Stomach (tissue), 9 donors: ENCODE data around the gene GLTP. TPM values are rescaled to one million over a fixed set of nuclear protein-coding genes. Genes with fewer than 3 reads are reported as not detected.
A peak's percentile ranks its signal among the peaks of the same experiment; 100 is the strongest.

Experiments
- DNase-seq, 2 donors: peaks; one replicate each; pipeline versions ENCODE4 v3.0.0 to v3.0.0-alpha.2; 2013 to 2019
- H3K27ac ChIP-seq, 5 donors: fragments of 200-600 bp in 4 of 5; sonication (generic) in 4 of 5; one replicate each; pipeline ENCODE4 v1.5.1; 2013 to 2019; ENCODE audit warnings: mild to moderate bottlenecking in 1 of 5, moderate library complexity in 1 of 5
- H3K27me3 ChIP-seq, 3 donors: fragments of 200-600 bp; sonication (generic); one replicate each; pipeline ENCODE4 v1.5.1; 2017 to 2019; ENCODE audit warnings: mixed run types in 1 of 3
- H3K36me3 ChIP-seq, 4 donors: fragments of 200-600 bp; sonication (generic); 1 replicate in 3 of 4; 2 replicates in 1 of 4; pipeline ENCODE4 v1.5.1; 2016 to 2019
- H3K4me1 ChIP-seq, 4 donors: fragments of 200-600 bp; sonication (generic); one replicate each; pipeline ENCODE4 v1.5.1; 2016 to 2019
- H3K4me3 ChIP-seq, 4 donors: fragments of 200-600 bp; sonication (generic) in 3 of 4; one replicate each; pipeline ENCODE4 v1.5.1; 2016 to 2019; ENCODE audit warnings: mild to moderate bottlenecking in 1 of 4
- H3K9me3 ChIP-seq, 4 donors: fragments of 200-600 bp; sonication (generic); one replicate each; pipeline ENCODE4 v1.5.1; 2016 to 2019
- EP300 ChIP-seq: sonication (generic); formaldehyde crosslinking; IDR thresholded peaks from one replicate; pipeline ENCODE4 v1.6.1; 2017; ENCODE audit warnings: antibody characterized with exemption
- POLR2A ChIP-seq, 4 donors: fragments of 450-650 bp; IDR thresholded peaks; one replicate each; pipeline ENCODE4 v1.6.1; 2016; ENCODE audit warnings: antibody characterized with exemption in 4 of 4, control low read depth in 2 of 4, mild to moderate bottlenecking in 1 of 4, moderate library complexity in 1 of 4
- POLR2AphosphoS5 ChIP-seq, 3 donors: sonication (generic); formaldehyde crosslinking; IDR thresholded peaks; one replicate each; pipeline ENCODE4 v1.6.1; 2016; ENCODE audit warnings: antibody characterized with exemption in 3 of 3
- WGBS, 5 donors: extraction: QIAGEN DNeasy Blood & Tissue Kit in 3 of 5; methylation state at CpG; one replicate each; pipeline versions ENCODE4 v1.1.5 to v1.1.7; 2013 to 2018; 5-methylcytosine and 5-hydroxymethylcytosine counted together
- intact Hi-C: fragments of 100-400 bp; cut with DNase I; formaldehyde crosslinking; loops from one replicate; pipeline ENCODE4 v1.15.1; 2023; ENCODE audit warnings: low total_unique reads
- polyA plus RNA-seq, 3 donors: library from polyadenylated mRNA; stranded (reverse); fragments of 200-250 nt; gene quantifications; one replicate each; pipeline ENCODE4 v1.2.3, GENCODE V29; 2013
- total RNA-seq, 5 donors: library from RNA; depleted of rRNA; stranded (reverse); fragments of >200 nt; gene quantifications; one replicate each; pipeline versions ENCODE4 v1.1.0 to v1.2.3, GENCODE V29; 2014 to 2016
- TF ChIP-seq, protein P1 (sequence below), 7 experiments: fragments of 450-650 bp in 4 of 7; fragments of 200-600 bp in 3 of 7; sonication (generic) in 3 of 7; IDR thresholded peaks; one replicate each; pipeline ENCODE4 v1.5.1; 2016 to 2019; ENCODE audit warnings: antibody characterized with exemption in 7 of 7, control low read depth in 2 of 7, mild to moderate bottlenecking in 1 of 7
- donor health status: healthy with polysubstance abuse.
- donor health status: Bipolar disorder and iron deficiency.
- donor health status: healthy.

The GLTP gene
- total and polyA plus RNA-seq, 8 donors, result 26.4 to 93.6 (median 50.1) TPM

DNA sequence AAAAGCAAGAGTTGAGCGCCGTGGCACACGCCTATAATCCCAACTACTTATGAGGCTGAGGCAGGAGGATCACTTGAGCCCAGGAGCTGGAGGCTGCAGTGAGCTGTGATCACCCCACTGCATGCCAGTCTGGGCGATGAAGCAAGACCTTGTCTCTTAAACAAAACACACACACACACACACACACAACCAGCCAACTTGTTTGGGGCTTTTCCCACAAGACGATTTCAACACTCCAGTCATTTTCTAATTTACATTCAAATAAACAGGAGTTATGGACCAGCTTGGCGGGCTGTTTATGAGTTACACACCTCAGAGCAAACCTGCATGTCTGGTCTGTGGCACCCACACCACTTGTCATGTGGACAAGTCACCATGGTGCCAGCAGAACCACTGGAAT lies 6.7 kb downstream of the GLTP start:
- H3K36me3 ChIP-seq, result peaks cover 0 to 15% (median 11%) of the 10 kb centered on the region in 4 donors
- H3K4me1 ChIP-seq, result peaks cover 19 to 47% (median 35%) of the 10 kb centered on the region in 4 donors
- H3K9me3 ChIP-seq, result no peaks in the 10 kb centered on the region
- H3K27me3 ChIP-seq, result no peaks in the 10 kb centered on the region
- H3K27ac ChIP-seq, result no peak overlapping the region
- H3K4me3 ChIP-seq, result no peak overlapping the region
- WGBS, 5 donors, result 87 to 96% (median 94%) methylated on average over 6 of the region's 6 CpGs
- TF ChIP-seq POLR2A (IDR thresholded peaks at IDR 0.05) (no peak), EP300 (no peak)
- no peak for DNase-seq
- intact Hi-C loops, result no loop called here

DNA sequence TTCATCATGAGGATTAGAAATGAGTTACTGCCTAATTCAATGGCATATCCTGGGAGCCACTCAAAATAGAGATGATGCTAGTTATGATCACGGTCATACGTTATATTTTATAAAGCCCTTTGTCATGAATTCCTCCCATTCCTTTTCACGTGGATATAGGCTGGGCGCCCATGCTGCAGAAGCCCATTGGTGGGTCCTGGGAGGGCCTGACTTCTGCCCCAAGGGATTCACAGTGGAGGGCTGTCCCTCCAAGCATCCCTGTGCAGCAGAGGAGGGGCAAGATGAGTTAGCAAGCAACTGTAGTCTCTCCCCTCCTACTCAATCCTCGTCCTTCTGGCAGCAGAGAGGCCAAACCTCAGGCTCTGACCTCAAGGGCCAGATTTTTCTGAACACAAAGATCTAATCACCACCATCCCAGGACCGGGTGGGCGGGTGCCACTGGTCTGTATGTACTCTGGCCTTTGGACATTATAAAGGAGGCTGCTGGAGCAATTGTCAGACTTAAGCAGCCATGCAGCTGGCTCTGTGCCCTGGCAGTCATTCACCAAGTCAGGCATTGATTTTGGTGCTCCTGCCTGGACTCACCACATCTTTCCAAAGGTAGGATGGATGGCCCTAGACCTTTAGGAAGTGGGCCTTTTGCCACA lies 8.6 kb downstream of the GLTP start:
- intact Hi-C loops, result no loop called here
- WGBS, 5 donors, result 60 to 84% (median 64%) methylated on average over 7 of the region's 7 CpGs
- Histone ChIP-seq H3K36me3 (peaks cover 0 to 15% (median 11%) of the 10 kb centered on the region in 4 donors), H3K27me3 (no peaks in the 10 kb centered on the region), H3K4me1 (peaks cover 13 to 34% (median 23%) of the 10 kb centered on the region in 4 donors), H3K9me3 (no peaks in the 10 kb centered on the region), H3K4me3 (no peak overlapping the region), H3K27ac (no peak overlapping the region)
- no peak for TF ChIP-seq POLR2AphosphoS5 (IDR thresholded peaks at IDR 0.05)
- TF ChIP-seq, protein P1, sequence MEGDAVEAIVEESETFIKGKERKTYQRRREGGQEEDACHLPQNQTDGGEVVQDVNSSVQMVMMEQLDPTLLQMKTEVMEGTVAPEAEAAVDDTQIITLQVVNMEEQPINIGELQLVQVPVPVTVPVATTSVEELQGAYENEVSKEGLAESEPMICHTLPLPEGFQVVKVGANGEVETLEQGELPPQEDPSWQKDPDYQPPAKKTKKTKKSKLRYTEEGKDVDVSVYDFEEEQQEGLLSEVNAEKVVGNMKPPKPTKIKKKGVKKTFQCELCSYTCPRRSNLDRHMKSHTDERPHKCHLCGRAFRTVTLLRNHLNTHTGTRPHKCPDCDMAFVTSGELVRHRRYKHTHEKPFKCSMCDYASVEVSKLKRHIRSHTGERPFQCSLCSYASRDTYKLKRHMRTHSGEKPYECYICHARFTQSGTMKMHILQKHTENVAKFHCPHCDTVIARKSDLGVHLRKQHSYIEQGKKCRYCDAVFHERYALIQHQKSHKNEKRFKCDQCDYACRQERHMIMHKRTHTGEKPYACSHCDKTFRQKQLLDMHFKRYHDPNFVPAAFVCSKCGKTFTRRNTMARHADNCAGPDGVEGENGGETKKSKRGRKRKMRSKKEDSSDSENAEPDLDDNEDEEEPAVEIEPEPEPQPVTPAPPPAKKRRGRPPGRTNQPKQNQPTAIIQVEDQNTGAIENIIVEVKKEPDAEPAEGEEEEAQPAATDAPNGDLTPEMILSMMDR (IDR thresholded peaks at IDR 0.05), result no peak
- no peak for TF ChIP-seq POLR2A (IDR thresholded peaks at IDR 0.05)
- TF ChIP-seq EP300, result no peak
- DNase-seq, result peak in 1 of 2 donors; percentile 43

DNA sequence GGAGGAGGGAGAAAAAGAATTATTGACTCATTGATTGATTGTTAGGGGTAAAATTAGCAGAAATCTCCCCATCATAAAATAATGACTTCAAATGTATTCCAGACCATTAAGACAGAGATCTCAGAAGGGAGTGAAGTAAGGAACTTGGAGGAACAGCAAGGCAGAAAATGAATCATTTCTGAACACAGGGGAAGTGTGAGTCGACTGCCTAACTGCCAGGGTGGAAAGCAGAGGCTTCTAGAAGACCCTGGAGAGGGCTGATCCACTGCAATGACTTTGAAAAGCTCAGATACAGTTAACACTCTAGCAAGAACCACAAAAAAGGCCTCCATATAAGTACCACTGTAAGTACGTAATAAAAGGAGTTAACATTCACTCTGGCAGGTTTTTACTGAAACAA lies 9.7 kb downstream of the GLTP start:
- TF ChIP-seq POLR2A (IDR thresholded peaks at IDR 0.05) (no peak), POLR2AphosphoS5 (IDR thresholded peaks at IDR 0.05) (no peak), EP300 (no peak)
- TF ChIP-seq, protein P1 (IDR thresholded peaks at IDR 0.05), result no peak
- H3K4me1 ChIP-seq, result peaks cover 5 to 25% (median 18%) of the 10 kb centered on the region in 4 donors
- intact Hi-C loops, result no loop called here
- H3K27me3 ChIP-seq, result no peaks in the 10 kb centered on the region
- no peaks in the 10 kb centered on the region for H3K9me3 ChIP-seq
- WGBS, 5 donors, result 74 to 86% (median 77%) methylated on average over 2 of the region's 2 CpGs
- H3K4me3 ChIP-seq, result no peak overlapping the region
- peaks cover 0 to 15% (median 11%) of the 10 kb centered on the region in 4 donors for H3K36me3 ChIP-seq
- no peak for DNase-seq
- H3K27ac ChIP-seq, result no peak overlapping the region

DNA sequence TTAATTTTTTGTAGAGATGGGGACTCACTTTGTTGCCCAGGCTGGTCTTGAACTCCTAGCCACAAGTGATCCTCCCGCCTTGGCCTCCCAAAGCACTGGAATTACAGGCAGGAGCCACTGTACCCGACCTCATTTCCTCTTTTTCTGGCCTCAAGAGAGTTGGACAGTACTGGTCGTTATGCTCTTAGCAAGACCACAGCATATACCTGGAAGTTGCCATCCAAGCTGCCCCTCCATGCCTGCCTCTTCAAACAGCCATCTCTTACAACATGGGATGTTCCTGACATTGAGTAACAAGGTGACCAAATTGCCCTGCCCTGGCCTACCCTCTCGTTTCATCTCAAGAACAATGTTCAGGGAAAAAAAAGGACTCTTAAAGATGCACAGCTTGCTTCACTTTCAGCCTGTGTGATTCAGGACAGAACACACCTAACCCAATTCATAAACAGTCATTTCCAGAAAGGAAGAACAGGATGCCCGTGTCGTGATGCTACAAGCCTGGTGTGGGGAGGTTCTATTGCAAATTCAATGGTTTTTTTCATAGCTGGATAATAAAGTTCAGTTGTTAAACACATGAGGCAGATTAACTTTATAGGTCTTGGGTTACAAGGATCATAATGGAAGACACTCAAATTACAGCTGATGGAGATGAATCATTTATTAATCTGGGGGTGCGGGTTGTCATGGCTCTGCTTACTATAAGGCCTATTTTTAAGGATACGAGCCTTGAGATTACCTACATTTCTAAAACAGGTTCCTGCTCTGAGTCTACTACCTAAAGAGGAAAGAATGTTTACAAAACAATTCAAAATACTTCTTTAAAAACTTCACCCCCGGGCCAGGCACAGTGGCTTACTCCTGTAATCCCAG lies 11.9 kb downstream of the GLTP start:
- no peak overlapping the region for H3K4me3 ChIP-seq
- DNase-seq, result no peak
- 78 to 89% (median 81%) methylated on average over 9 of the region's 9 CpGs for WGBS, 5 donors
- TF ChIP-seq POLR2A (IDR thresholded peaks at IDR 0.05) (no peak), POLR2AphosphoS5 (IDR thresholded peaks at IDR 0.05) (no peak), EP300 (no peak)
- TF ChIP-seq, protein P1 (IDR thresholded peaks at IDR 0.05), result no peak
- no peaks in the 10 kb centered on the region for H3K9me3 ChIP-seq
- H3K36me3 ChIP-seq, result peaks cover 0 to 15% (median 11%) of the 10 kb centered on the region in 4 donors
- no peaks in the 10 kb centered on the region for H3K27me3 ChIP-seq
- peaks cover 20 to 40% (median 33%) of the 10 kb centered on the region in 4 donors for H3K4me1 ChIP-seq
- H3K27ac ChIP-seq, result no peak overlapping the region
- intact Hi-C loops, result no loop called here
